ENCODE measurements around the gene DLEC1.

DLEC1 gene

DNA sequence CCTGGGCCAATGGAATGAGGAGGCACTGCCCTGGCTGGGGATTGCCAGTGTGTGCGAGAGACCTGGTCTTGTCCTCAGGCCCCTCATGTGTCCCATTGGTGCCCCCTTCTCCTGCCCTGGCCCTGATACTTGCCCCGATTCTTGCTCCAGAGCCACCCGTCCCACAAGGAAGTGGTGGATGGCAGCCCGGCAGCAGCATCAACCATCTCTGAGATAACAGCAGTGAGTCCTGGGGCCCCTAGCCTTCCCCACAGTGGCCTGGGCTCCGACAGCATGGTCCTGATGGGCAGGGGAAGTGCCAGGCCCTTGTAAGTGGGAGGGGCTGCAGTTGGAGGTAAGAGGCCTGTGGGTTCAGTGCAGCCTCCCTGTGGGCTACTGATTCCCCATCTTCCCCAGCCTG lies 33.0 kb upstream of the DLEC1 start:
- Mint-ChIP-seq H3K4me1 (ENCODE audit: low read depth) (peaks cover 13% of the 10 kb centered on the region), H3K27ac (no peak overlapping the region), H3K27me3 (no peaks in the 10 kb centered on the region), H3K4me3 (no peak overlapping the region), H3K36me3 (peaks cover 2% of the 10 kb centered on the region), H3K9me3 (ENCODE audit: low read depth) (no peaks in the 10 kb centered on the region)

DNA sequence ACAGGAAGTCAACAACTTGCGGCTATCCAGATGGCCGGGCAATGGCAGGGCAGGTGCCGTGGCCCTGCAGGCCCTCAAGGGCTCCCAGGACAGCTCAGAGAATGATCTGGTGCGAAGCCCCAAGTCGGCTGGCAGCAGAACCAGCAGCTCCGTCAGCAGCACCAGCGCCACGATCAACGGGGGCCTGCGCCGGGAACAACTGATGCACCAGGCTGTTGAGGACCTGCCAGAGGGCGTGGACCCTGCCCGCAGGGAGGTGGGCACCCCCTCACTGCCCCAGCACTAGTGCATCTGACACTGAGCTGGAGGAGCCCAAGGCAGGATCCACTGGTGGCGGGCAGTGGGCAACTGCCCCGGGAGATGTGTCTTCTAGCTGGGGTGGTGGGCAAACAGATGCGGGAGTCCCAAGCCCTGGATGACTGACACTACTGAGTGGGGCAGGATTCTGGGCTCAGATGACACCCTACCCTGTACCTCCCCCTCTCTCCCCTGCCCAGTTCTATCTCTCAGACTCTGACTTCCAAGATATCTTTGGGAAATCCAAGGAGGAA lies 32.5 kb upstream of the DLEC1 start:
- H3K4me3 Mint-ChIP-seq, result no peak overlapping the region
- H3K27ac Mint-ChIP-seq, result no peak overlapping the region
- no peaks in the 10 kb centered on the region for H3K27me3 Mint-ChIP-seq
- H3K4me1 Mint-ChIP-seq (ENCODE audit: low read depth), result peaks cover 13% of the 10 kb centered on the region
- peaks cover 2% of the 10 kb centered on the region for H3K36me3 Mint-ChIP-seq
- no peaks in the 10 kb centered on the region for H3K9me3 Mint-ChIP-seq (ENCODE audit: low read depth)

DNA sequence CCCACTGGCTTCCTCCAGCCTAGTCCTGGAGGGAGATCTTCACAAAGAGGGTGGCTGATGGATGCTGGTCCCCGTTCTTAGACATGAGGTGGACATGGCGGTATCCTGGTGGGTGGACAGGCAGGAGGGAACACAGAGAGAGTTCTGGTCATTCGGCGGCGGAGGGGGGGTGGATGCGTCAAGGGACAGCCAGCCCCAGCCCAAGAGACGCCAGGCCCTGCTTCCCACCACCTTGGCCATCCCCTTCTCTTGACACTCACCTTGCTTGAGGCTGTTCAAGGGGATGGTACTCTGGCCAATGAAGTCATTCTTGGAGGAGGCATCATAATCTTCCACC lies 31.3 kb upstream of the DLEC1 start:
- H3K27ac Mint-ChIP-seq, result no peak overlapping the region
- H3K36me3 Mint-ChIP-seq, result peaks cover 2% of the 10 kb centered on the region
- H3K4me3 Mint-ChIP-seq, result no peak overlapping the region
- H3K9me3 Mint-ChIP-seq (ENCODE audit: low read depth), result no peaks in the 10 kb centered on the region
- peaks cover 13% of the 10 kb centered on the region for H3K4me1 Mint-ChIP-seq (ENCODE audit: low read depth)
- no peaks in the 10 kb centered on the region for H3K27me3 Mint-ChIP-seq

DNA sequence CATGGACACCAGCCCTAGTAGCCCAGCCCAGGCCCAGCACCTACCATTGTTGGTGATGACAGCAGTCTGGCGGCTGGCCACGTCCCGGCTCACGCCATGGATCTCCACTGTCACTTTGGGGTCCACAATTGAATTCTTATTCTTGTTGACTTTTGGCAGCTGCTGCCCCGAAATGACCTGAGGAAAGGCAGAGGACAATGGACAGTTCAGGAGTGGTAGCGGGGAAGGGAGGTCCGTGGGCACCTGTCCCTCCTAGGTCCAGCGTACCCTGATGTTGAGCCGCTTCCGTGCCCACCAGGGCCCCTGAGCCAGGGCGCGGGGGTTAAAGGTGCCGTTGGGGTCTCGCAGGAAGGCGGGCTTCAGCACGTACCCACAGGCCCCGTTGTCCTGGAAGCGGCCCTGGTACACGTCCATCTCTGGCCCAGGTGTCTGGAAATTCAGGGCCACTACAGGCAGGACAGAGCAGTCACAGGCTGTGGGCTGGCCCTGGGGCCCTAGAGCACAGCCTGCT lies 30.8 kb upstream of the DLEC1 start:
- Mint-ChIP-seq H3K27ac (no peak overlapping the region), H3K4me3 (no peak overlapping the region), H3K36me3 (peaks cover 2% of the 10 kb centered on the region), H3K27me3 (no peaks in the 10 kb centered on the region), H3K9me3 (ENCODE audit: low read depth) (no peaks in the 10 kb centered on the region), H3K4me1 (ENCODE audit: low read depth) (peaks cover 10% of the 10 kb centered on the region)

DNA sequence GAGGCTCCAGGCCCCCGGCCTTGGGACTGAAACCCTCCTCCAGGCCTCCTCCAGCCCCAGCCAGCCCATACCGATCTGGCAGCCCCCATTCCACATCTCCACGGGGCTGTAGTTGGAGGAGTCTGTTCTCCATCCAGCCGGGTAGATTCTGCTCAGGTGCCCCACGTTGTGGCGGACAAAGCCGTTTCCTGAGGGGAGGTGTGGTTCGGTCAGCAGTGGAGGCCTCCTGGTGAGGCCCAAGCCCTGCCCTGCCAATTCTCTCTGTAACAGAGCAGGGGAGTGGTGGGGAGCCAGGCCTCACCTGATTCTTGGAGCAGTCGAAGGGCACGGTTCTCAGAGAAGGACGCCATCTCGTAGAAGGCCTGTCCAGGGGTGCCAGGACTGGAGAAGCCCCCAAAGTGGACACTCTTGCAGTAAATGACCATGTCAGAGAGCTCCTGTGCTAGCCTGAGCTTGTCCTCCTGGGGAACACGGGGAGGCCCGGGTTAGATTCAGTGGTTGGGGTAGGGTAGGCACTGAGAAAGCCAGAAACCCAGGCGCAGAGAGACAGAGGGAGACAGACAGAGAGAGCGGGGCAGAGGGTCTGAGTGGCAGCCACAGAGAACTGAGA lies 29.9 kb upstream of the DLEC1 start:
- no peaks in the 10 kb centered on the region for H3K9me3 Mint-ChIP-seq (ENCODE audit: low read depth)
- no peaks in the 10 kb centered on the region for H3K27me3 Mint-ChIP-seq
- H3K4me1 Mint-ChIP-seq (ENCODE audit: low read depth), result peaks cover 7% of the 10 kb centered on the region
- peaks cover 2% of the 10 kb centered on the region for H3K36me3 Mint-ChIP-seq
- H3K4me3 Mint-ChIP-seq, result no peak overlapping the region
- H3K27ac Mint-ChIP-seq, result peak overlapping the region; percentile 28

DNA sequence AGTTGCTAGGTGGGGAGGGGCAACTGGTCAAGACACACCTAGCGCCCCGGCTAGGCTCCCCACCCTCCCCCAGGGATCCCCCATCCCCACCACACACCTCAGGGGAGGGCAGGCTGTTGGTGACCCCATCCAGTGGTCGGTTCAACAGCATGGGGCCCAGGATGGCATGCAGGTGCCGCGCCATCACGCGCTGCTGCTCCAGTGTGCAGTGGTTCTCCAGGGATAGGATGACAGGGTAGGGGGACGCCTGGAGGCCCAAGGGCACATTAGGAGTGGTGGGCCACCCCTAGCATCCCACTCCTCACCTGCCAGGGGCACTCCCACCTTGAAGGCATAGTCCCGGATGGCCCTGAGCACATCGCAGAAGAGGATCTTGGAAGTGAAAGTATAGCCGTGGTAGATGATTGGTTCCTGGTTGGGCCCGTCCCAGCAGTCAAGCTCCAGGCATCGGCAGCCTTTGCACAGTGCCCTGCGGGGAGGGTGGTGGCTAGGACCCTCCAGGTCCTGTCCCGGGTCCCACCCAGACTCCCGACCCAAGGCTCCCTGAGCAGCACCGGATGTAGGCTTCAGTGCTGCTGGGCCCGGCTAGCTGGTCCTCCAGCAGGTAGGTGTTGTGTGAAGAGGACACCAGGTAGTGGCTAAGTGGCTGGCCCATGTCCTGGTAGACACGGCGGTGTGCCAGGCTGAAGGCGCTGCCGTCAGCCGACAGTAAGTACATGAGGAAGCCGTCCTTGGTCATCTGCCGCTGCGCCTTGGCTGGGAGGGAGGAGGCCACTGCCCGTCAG lies 29.0 kb upstream of the DLEC1 start:
- H3K36me3 Mint-ChIP-seq, result peaks cover 2% of the 10 kb centered on the region
- H3K27ac Mint-ChIP-seq, result no peak overlapping the region
- H3K9me3 Mint-ChIP-seq (ENCODE audit: low read depth), result no peaks in the 10 kb centered on the region
- no peaks in the 10 kb centered on the region for H3K4me1 Mint-ChIP-seq (ENCODE audit: low read depth)
- no peaks in the 10 kb centered on the region for H3K27me3 Mint-ChIP-seq
- no peak overlapping the region for H3K4me3 Mint-ChIP-seq

DNA sequence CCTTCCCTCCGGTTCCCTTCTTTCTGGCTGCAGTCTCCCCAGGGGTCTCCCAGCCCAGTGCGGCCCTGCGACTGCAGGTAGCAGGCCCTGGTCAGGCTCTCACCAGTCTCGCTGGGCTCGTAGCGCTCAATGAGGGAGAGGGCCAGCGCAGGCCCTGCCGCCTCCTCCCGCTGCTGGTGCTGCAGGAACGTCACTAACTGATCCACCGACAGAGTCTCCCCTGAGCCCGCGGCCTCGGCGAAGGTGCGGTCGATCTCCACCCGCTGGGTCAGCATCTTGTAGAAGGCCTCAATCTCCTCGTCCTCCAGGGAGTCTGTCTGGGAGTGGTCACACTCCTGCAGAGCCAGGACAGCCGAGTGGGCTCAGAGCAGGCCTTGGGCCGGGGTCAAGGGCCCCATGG lies 27.9 kb upstream of the DLEC1 start:
- Mint-ChIP-seq H3K36me3 (peaks cover 3% of the 10 kb centered on the region), H3K9me3 (ENCODE audit: low read depth) (no peaks in the 10 kb centered on the region), H3K27me3 (no peaks in the 10 kb centered on the region), H3K4me3 (no peak overlapping the region), H3K27ac (no peak overlapping the region), H3K4me1 (ENCODE audit: low read depth) (no peaks in the 10 kb centered on the region)

DNA sequence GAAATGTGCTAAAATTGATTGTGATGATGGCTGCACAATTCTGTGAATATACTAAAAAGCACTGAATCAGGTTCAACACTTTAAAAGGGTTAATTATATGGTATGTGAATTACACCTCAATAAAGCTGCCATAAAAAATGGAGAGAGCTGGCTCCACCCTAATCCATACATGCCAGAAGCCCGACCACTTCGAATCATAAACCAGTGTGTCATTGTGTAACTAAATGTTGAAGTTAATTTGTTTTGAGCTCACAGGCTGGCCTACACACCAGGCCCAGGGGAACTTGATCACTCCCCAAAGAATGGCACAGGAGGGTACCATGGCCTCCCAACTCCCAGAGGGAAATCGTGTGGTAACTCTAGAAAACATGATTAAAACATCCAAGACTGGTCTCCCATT lies 23.5 kb upstream of the DLEC1 start:
- Mint-ChIP-seq H3K36me3 (peaks cover 14% of the 10 kb centered on the region), H3K27me3 (no peaks in the 10 kb centered on the region), H3K4me3 (no peak overlapping the region), H3K27ac (no peak overlapping the region), H3K9me3 (ENCODE audit: low read depth) (no peaks in the 10 kb centered on the region), H3K4me1 (ENCODE audit: low read depth) (no peaks in the 10 kb centered on the region)

DNA sequence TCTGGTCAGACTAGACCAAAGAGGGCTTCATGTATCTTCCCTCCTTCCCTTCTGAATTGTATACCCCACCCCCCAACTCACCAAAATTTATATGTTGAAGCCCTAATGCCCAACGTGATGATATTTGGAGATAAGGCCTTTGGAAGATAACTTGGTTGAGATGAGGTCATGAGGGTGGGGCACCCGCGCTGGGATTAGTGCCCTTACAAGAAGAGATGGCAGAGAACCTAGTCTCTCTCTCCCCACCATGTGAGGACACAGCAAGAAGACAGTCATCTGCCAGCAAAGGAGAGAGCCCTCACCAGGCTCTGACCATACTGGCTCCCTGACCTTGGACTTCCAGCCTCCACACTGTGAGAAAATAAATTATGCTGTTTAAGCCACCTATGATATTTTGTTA lies 23.0 kb upstream of the DLEC1 start:
- Mint-ChIP-seq H3K9me3 (ENCODE audit: low read depth) (no peaks in the 10 kb centered on the region), H3K27me3 (no peaks in the 10 kb centered on the region), H3K4me3 (no peak overlapping the region), H3K27ac (no peak overlapping the region), H3K36me3 (peaks cover 14% of the 10 kb centered on the region), H3K4me1 (ENCODE audit: low read depth) (no peaks in the 10 kb centered on the region)

DNA sequence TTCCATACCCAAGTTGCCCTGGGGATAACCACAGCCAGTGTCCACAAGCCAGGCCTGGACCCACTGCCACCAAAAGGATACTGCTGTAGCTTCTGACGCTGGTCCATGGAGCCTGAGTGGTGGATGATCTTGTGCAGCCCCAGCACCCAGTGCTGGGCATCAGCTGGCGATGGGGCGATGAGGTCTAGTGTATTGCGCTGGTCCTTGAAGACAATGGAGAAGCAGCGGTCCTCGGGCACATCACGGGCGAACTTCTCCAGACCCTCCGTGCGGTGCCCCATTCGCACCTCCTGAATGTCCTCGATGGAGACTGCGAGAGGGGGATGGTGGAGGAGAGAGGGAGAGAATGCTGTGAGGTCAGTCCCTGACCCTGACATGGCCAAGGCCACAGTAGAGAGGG lies 22.6 kb upstream of the DLEC1 start:
- H3K36me3 Mint-ChIP-seq, result peaks cover 14% of the 10 kb centered on the region

DNA sequence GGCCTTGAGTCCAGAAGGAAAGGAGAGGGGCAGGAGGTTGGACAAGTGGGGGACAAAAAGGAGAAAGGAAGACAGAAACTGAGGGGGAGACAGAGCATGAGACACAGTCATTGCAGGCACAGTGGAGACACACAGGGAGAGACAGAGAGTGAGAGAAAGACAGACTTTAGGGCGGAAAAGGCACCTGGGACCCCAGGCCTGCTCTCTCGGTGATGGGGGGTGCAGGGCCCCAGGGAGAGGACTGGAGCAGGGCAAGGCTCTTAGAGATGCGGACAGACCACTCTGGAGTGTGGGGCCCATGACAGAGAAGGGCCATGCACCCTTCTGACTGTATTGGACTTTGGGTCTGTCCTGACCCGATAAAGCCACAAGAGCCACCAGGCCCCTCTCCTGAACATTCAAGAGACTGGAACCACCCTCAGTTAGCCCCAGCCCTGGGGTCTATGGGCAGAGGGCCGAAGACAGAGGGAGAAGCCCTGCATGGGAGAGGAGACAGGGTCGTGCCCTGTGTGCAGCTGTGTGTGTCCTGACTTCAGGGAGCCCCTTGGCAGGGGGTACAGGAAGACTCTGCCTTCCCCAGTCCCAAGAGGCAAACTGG lies 22.1 kb upstream of the DLEC1 start:
- Mint-ChIP-seq H3K4me1 (ENCODE audit: low read depth) (peaks cover 5% of the 10 kb centered on the region), H3K9me3 (ENCODE audit: low read depth) (no peaks in the 10 kb centered on the region), H3K36me3 (peaks cover 14% of the 10 kb centered on the region), H3K4me3 (no peak overlapping the region), H3K27me3 (no peaks in the 10 kb centered on the region), H3K27ac (no peak overlapping the region)

More for the DNA sequence above, 22.6 kb upstream of the DLEC1 start:
- H3K4me3 Mint-ChIP-seq, result no peak overlapping the region
- H3K9me3 Mint-ChIP-seq (ENCODE audit: low read depth), result no peaks in the 10 kb centered on the region
- H3K27me3 Mint-ChIP-seq, result no peaks in the 10 kb centered on the region
- H3K4me1 Mint-ChIP-seq (ENCODE audit: low read depth), result no peaks in the 10 kb centered on the region
- H3K27ac Mint-ChIP-seq, result no peak overlapping the region

DNA sequence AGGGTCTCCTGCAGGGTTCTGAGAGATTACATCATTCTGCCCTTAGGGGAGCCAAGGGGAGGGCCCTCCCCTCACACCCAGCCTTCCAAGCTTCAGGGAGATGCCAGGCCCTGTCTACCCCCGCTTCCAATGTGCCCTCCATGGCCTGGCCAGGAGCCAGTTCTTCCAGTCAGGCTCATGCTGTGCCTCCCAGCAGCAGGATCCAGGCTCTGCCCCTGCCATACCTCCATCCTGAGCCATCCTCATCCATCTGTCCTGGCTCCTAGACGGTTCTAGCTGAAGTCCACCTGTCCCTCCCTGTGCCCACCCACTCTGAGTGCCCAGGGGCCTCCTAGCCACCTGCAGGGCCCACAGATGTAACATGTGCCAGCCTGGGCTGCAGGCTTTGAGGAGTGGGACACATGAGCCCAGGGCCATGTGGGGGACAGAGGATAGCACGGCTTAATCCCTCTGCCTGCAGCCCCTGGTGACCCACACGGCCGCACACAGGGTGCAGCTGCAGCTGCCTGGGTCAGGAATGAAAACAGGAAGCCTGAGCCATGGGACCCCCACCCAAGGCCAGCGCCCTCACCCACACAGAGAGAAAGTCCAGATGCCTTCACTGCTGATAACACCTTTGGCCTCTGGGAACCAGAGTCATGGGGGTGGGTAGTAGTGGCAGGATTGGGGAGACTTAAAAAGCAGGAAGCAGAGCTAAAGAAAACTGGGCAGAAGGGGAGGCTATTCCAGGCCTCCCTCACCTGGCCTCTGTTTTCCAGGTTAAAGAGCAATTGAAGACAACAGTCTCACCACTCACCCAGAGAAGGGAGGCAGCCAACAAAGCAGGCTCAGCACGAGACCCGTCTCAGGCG lies 21.3 kb upstream of the DLEC1 start:
- no peaks in the 10 kb centered on the region for H3K9me3 Mint-ChIP-seq (ENCODE audit: low read depth)
- H3K27me3 Mint-ChIP-seq, result no peaks in the 10 kb centered on the region
- peaks cover 14% of the 10 kb centered on the region for H3K36me3 Mint-ChIP-seq
- H3K4me1 Mint-ChIP-seq (ENCODE audit: low read depth), result peaks cover 5% of the 10 kb centered on the region
- H3K27ac Mint-ChIP-seq, result no peak overlapping the region
- H3K4me3 Mint-ChIP-seq, result no peak overlapping the region

DNA sequence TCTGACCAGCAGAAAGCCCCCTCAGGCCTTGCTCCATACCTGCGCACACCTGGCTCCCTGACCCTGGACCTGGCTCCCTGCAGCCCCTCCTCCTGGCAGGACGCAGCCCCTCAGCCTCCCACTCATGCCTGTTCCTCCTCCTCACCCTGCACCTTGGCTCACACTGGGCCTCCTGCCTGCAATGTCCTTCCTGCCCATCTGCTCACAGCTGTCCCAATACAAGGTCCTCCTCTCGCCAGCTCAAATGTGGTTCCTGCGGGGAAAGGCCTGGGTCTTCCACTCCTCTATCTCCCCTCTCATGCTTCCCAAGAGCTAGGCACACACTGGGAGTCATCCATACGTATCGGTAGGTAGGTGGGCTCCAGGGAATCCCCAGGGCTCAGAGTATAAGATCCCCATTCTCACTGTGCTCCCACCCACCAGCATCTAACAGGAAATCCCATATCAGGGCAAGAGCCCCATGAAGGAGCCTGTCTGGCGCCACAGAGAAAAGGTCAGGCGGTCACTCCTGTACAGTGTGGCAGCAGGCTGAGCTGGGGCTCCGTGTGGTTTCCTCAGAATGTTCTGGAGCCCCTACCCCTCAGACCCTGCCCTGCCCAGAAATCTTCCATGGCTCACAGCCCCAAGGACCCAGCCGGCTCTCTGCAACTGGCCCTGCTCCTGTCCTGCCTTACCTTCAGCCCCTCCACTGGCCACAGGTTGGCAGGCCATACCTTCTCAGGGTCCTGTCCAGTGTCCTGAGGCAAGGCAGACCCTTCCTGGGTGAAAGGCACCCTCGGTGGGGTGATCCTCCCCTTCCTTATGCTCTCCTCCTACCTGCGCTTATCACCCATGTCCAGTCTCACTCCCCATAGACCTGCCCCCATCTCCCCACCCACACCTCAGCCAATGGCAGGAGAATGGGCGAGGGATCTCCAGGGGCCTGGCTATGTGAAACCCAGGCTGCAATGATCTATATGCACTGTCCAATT lies 20.4 kb upstream of the DLEC1 start:
- peak overlapping the region; percentile 28 for H3K27ac Mint-ChIP-seq
- peaks cover 14% of the 10 kb centered on the region for H3K36me3 Mint-ChIP-seq
- H3K9me3 Mint-ChIP-seq (ENCODE audit: low read depth), result no peaks in the 10 kb centered on the region
- no peak overlapping the region for H3K4me3 Mint-ChIP-seq
- H3K4me1 Mint-ChIP-seq (ENCODE audit: low read depth), result peaks cover 13% of the 10 kb centered on the region
- no peaks in the 10 kb centered on the region for H3K27me3 Mint-ChIP-seq

Data from activated naive CD8-positive, alpha-beta T cell (primary cell).